H1 (cell line): Measurements from ENCODE around the gene LRRC61. TPM values are rescaled to one million over a fixed set of nuclear protein-coding genes. Genes with fewer than 3 reads are reported as not detected.

Experiments used
- CBX8 ChIP-seq: fragments of 300-800, 300-1000 bp; sonication (generic); IDR thresholded peaks from 2 replicates; pipeline ENCODE4 v1.7.1; 2016; ENCODE audit warnings: low read depth, low read length, borderline replicate concordance
- CHD2 ChIP-seq: IDR thresholded peaks from 2 replicates; pipeline ENCODE4 v1.6.1; 2012; ENCODE audit warnings: low read length, improper control_type of control experiment
- CREB1 ChIP-seq: IDR thresholded peaks from 2 replicates; pipeline ENCODE4 v1.6.1; 2012; ENCODE audit warnings: inconsistent platforms
- FOSL1 ChIP-seq: IDR thresholded peaks from 2 replicates; pipeline ENCODE4 v1.6.1; 2011; ENCODE audit warnings: mild to moderate bottlenecking, low read depth, low read length, moderate library complexity; ENCODE audit not compliant: insufficient read depth
- KDM4A ChIP-seq: IDR thresholded peaks from one replicate; pipeline ENCODE4 v1.7.1; 2012; ENCODE audit warnings: low read depth, mild to moderate bottlenecking, moderate library complexity, low read length, inconsistent platforms; ENCODE audit not compliant: severe bottlenecking
- RAD21 ChIP-seq, 2 experiments: IDR thresholded peaks in 1 of 2; conservative IDR thresholded peaks in 1 of 2; 2 replicates each; pipeline ENCODE4 v1.6.1; 2011; ENCODE audit warnings: low read depth in 2 of 2, low read length in 2 of 2, improper control_type of control experiment in 1 of 2, inconsistent platforms in 1 of 2, mild to moderate bottlenecking in 1 of 2, moderate library complexity in 1 of 2
- RFX5 ChIP-seq: IDR thresholded peaks from 2 replicates; pipeline ENCODE4 v1.6.1; 2011; ENCODE audit warnings: low read depth, low read length, improper control_type of control experiment, borderline replicate concordance
- SAP30 ChIP-seq: fragments of 300-600 bp; sonication (generic); IDR thresholded peaks from 2 replicates; pipeline ENCODE4 v1.7.1; 2012; ENCODE audit warnings: low read length, moderate library complexity, mild to moderate bottlenecking, inconsistent platforms; ENCODE audit not compliant: insufficient read depth, insufficient replicate concordance
- TEAD4 ChIP-seq: IDR thresholded peaks from 2 replicates; pipeline ENCODE4 v1.6.1; 2012; ENCODE audit warnings: low read depth, low read length, inconsistent platforms, mixed read lengths
- polyA plus RNA-seq, 7 experiments: library from polyadenylated mRNA; depleted of rRNA in 3 of 7; stranded (reverse) in 5 of 7; unstranded in 2 of 7; fragments of >200 nt in 5 of 7; fragments of 200-250 nt in 2 of 7; gene quantifications; 1 replicate in 5 of 7; 2 replicates in 1 of 7; 4 replicates in 1 of 7; pipeline versions ENCODE4 v1.2.1 to v1.2.3, GENCODE V29; 2011 to 2013; ENCODE audit warnings: missing spikeins in 2 of 7, mixed read lengths in 2 of 7
- total RNA-seq: library from RNA; stranded (reverse); fragmentation: NEBNext Ultra II Directional; extraction: Animal tissue kit (Norgen Biotek cat#: 25700); gene quantifications from 2 replicates; pipeline ENCODE4 v1.2.1, GENCODE V29; 2021
- TF ChIP-seq, protein P1 (sequence below): fragments of 300-600 bp; sonication (generic); IDR thresholded peaks from 2 replicates; pipeline ENCODE4 v1.7.1; 2012; ENCODE audit warnings: low read length, moderate library complexity, mild to moderate bottlenecking, inconsistent platforms; ENCODE audit not compliant: insufficient replicate concordance

The LRRC61 gene
- total and polyA plus RNA-seq, 2 of the 8 experiments (the other 6 are each of a cell fraction or from before 2014, with no cell fraction given), result 0.73 to 44.8 TPM

DNA sequence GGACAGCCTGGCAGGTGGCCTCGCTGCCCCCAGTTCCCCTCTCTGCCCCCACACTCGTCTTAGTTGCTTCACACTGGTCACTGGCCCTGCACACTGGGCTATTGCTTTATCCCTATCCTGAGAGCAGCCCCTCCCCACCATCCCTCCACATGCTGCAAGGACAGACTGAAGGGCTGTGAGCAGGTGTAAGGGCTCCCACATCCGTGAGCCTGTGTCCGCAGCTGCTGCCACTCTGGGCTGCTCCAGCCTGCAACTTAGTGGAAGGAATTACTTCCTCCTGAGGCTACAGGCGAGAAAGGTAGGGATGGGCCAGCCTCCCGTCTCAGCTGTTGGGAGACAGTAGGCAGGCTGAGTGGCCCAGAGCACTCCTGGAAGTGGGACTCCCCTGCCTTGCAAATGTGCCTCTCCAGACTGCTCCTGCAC, 14.5 kb downstream of the LRRC61 start (continued):
- TF ChIP-seq KDM4A (no peak), CHD2 (no peak), CBX8 (no peak), SAP30 (no peak), TEAD4 (no peak), RFX5 (no peak), FOSL1 (no peak), CREB1 (no peak), RAD21 (IDR thresholded peaks at IDR 0.05 in 1 of 2, conservative IDR thresholded peaks at IDR 0.05 in 1 of 2; ENCODE audit: low read depth in 2 of 2, low read length in 2 of 2) (no peak)
- TF ChIP-seq, protein P1, sequence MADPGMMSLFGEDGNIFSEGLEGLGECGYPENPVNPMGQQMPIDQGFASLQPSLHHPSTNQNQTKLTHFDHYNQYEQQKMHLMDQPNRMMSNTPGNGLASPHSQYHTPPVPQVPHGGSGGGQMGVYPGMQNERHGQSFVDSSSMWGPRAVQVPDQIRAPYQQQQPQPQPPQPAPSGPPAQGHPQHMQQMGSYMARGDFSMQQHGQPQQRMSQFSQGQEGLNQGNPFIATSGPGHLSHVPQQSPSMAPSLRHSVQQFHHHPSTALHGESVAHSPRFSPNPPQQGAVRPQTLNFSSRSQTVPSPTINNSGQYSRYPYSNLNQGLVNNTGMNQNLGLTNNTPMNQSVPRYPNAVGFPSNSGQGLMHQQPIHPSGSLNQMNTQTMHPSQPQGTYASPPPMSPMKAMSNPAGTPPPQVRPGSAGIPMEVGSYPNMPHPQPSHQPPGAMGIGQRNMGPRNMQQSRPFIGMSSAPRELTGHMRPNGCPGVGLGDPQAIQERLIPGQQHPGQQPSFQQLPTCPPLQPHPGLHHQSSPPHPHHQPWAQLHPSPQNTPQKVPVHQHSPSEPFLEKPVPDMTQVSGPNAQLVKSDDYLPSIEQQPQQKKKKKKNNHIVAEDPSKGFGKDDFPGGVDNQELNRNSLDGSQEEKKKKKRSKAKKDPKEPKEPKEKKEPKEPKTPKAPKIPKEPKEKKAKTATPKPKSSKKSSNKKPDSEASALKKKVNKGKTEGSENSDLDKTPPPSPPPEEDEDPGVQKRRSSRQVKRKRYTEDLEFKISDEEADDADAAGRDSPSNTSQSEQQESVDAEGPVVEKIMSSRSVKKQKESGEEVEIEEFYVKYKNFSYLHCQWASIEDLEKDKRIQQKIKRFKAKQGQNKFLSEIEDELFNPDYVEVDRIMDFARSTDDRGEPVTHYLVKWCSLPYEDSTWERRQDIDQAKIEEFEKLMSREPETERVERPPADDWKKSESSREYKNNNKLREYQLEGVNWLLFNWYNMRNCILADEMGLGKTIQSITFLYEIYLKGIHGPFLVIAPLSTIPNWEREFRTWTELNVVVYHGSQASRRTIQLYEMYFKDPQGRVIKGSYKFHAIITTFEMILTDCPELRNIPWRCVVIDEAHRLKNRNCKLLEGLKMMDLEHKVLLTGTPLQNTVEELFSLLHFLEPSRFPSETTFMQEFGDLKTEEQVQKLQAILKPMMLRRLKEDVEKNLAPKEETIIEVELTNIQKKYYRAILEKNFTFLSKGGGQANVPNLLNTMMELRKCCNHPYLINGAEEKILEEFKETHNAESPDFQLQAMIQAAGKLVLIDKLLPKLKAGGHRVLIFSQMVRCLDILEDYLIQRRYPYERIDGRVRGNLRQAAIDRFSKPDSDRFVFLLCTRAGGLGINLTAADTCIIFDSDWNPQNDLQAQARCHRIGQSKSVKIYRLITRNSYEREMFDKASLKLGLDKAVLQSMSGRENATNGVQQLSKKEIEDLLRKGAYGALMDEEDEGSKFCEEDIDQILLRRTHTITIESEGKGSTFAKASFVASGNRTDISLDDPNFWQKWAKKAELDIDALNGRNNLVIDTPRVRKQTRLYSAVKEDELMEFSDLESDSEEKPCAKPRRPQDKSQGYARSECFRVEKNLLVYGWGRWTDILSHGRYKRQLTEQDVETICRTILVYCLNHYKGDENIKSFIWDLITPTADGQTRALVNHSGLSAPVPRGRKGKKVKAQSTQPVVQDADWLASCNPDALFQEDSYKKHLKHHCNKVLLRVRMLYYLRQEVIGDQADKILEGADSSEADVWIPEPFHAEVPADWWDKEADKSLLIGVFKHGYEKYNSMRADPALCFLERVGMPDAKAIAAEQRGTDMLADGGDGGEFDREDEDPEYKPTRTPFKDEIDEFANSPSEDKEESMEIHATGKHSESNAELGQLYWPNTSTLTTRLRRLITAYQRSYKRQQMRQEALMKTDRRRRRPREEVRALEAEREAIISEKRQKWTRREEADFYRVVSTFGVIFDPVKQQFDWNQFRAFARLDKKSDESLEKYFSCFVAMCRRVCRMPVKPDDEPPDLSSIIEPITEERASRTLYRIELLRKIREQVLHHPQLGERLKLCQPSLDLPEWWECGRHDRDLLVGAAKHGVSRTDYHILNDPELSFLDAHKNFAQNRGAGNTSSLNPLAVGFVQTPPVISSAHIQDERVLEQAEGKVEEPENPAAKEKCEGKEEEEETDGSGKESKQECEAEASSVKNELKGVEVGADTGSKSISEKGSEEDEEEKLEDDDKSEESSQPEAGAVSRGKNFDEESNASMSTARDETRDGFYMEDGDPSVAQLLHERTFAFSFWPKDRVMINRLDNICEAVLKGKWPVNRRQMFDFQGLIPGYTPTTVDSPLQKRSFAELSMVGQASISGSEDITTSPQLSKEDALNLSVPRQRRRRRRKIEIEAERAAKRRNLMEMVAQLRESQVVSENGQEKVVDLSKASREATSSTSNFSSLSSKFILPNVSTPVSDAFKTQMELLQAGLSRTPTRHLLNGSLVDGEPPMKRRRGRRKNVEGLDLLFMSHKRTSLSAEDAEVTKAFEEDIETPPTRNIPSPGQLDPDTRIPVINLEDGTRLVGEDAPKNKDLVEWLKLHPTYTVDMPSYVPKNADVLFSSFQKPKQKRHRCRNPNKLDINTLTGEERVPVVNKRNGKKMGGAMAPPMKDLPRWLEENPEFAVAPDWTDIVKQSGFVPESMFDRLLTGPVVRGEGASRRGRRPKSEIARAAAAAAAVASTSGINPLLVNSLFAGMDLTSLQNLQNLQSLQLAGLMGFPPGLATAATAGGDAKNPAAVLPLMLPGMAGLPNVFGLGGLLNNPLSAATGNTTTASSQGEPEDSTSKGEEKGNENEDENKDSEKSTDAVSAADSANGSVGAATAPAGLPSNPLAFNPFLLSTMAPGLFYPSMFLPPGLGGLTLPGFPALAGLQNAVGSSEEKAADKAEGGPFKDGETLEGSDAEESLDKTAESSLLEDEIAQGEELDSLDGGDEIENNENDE, result no peak
- TF ChIP-seq, all 59 proteins: peak for 0
